Tongue (tissue), 2 donors: ENCODE measurements around the gene ZNF638. TPM values are rescaled to one million over a fixed set of nuclear protein-coding genes. Genes with fewer than 3 reads are reported as not detected.

Experiments used
- DNase-seq: peaks from one replicate; pipeline ENCODE4 v3.0.0-alpha.2; 2015
- total RNA-seq: library from RNA; depleted of rRNA; stranded (reverse); fragments of >200 nt; gene quantifications from one replicate; pipeline ENCODE4 v1.2.3, GENCODE V29; 2014

The ZNF638 gene
- total RNA-seq, 1 donor from 2014 or later: 264 TPM

DNA sequence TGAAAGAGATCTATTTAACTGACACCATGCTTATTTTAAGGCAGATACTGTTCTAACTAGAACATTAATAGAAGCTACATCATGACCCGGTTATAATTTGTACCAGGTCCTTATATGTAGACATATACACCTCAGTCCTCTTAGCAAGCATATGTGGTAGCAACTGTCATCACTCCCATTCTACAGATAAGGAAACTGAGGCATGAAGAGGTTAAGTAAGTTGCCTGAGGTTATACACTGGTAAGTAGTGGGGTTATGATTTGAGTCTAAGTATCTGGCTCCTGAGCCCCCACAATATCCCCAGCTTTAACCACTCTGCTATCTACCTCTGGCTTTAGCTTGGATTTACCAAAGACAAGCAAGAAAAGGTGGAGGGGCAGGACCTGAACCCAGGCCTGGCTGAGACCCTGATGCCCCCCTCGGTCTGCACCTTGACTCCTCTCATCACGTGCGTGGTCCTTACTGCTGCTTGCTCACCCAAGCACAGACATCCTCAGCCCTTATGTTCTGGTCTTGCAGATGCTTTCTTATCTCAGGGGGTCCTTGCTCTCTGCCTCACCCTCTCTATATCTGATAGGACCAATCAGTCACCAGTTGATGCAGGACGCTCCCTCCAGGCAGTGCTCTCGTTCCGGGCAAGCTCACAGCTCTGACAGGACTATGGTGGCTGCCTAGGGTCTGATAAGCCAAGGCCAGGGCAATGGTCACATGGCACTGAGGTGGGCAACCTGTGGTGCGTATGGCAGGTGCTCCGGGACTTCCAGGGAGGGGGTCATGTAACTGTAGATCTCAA, 125.7 kb downstream of the ZNF638 start:
- no peak for DNase-seq

DNA sequence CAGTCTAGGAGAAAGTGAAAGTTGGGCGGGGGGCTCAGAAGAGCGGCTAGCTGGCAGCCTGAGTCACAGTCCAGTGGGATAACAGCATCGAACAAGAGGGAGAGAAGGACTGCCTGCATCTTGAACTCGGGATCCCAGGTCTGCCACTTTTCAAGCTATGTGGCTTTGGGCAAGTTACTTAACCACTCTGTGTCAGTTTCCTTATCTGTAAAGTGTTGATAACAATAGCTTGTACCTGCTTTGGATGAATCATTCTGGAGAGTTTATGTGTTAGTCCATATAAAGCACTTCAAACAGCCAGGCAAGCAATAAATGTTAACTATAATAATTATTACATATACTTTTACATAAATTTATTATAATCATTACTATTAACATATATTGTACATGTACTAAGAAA, 126.3 kb downstream of the ZNF638 start:
- DNase-seq: no peak

DNA sequence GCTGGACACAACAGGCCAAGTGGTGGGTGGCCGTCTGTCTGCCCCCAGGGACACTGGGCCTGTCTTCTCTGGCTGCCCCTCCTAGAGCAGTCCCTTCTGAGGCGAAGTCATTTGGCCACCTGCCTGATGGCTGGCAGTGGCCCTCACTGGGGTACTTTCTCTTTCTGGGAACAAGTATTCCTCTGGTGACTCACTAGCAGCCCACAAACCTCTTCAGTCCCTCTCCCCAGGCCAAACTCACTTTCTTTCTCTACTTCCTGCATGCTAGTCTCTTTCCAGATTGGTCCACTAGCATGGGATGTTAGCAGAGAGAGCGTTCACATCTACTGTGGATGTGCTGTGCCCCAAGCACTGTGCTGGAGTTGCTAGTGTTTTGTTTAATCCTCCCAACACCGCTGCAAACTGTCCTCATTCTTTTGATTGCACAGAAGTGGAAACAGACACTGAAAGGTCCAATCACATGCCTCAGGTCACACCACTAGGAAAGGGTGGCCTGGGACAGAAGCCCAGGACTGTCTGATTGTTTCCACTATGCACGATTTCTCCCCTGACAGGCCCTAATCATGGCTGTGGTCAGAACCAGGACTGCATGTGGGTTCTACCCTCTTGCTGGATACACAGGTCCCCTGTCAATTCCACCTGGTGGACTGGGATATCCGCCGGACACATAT, 127.0 kb downstream of the ZNF638 start:
- DNase-seq: no peak

DNA sequence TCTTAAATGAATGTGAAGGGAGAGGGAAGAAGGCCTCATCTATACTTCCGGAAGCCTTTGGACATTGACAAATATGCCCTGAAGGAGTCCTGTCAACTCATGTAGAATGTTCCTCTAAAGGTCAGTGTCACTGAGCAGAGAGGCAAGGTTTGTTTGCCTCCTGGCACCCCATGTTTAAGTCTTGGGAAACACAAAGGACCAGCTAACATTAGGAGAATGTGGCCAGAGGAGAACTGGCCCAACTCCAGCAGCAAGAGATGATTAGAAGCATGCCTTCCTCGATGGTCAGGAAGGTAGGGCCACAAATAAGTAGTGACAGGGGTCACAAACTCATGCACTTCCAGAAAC, 127.5 kb downstream of the ZNF638 start:
- DNase-seq: no peak

DNA sequence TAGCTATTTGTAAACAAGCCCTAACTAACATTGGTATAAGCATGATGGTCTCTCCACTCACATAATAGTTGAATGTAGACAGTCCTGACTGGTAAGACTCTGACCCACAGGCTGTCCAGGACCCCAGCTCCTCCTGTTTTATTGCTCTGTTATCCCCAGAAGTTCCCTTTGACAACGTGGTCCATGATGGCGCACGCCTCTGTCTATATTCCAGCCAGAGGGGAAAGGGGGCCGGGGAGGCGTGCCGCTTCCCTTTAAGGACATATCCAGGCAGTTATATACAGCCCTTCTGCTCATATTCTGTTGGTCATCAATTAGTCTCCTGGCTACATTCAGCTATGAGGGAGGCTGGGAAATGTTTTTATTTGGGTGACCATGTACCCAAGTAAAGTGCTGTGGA, 128.5 kb downstream of the ZNF638 start:
- no peak for DNase-seq

DNA sequence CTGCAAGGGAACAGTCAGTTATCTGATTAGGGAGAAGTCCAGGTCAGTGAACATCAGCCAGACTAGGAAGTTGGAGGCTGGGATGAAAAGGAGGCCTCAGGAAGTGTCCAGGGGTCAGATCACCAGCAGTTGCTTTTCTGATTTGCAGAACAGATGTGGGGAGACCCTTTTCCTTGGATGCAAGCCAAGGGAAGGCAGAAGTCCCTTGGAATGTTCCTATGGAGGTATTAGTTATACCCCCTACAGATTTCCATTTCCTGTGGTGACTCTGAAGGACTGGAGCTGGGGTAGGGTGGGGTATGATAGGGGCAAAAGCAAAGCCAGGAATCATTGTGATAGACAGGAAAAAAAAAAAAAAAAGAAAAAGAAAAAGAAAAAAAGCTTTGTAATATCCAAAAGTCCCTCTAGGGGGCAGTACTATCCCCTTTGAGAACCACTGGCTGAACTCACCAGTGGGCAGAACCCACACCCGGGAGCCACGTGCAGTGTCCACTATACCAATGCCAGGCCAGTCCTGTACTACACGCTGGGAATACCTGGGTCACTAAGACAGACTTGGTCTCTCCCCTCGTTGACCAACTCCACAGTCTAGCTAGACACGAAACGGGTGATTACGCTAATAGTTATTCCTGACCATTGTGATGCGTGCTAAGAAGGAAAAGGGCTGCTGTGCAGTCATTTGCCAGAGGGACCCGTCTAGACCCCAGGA, 129.2 kb downstream of the ZNF638 start:
- peak; percentile 20 for DNase-seq

DNA sequence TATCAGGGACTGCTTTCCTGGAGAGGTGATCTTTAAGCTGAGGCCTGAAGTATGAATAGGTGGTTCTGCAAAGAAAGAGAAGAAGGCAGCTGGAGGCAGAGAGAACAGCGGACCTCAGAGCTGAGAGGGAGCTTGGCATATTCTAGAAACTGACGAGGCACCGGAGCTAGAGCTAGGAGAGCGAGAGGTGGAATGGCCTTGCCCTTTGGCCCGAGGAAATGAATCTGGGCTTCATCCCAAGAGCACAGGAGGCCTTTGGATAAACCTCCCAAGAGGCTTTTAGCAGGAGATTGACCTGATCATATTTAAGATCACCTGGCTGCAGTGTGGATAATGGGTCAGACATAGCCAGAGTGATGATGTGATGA, 129.7 kb downstream of the ZNF638 start:
- DNase-seq: no peak

DNA sequence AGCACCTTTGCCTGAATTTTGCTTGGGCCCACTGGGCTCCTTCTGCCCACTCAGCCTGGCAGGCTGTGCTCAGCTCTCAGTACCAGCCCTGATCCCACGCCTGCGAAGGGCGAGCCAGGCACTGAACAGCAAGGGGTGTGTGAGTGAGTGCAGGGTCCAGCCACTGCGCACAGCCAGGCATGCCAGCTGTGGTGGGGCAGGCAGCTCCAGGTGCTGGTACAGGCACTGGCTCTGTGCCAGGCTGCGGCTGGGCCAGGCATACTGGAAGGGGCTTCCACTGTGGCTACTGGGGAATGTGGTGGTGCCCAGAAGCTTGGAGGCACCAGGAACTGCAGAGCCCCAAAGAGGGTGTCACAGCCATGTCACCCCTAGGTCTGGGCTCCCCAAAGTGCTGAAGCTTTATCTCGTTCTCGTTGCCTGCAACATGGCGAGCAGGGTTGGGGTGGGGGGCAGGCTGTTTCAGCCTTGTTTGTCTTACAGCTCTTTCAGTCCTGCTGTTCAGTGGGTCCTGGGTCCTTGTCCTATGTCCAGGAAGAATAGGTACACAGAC, 130.5 kb downstream of the ZNF638 start:
- no peak for DNase-seq

DNA sequence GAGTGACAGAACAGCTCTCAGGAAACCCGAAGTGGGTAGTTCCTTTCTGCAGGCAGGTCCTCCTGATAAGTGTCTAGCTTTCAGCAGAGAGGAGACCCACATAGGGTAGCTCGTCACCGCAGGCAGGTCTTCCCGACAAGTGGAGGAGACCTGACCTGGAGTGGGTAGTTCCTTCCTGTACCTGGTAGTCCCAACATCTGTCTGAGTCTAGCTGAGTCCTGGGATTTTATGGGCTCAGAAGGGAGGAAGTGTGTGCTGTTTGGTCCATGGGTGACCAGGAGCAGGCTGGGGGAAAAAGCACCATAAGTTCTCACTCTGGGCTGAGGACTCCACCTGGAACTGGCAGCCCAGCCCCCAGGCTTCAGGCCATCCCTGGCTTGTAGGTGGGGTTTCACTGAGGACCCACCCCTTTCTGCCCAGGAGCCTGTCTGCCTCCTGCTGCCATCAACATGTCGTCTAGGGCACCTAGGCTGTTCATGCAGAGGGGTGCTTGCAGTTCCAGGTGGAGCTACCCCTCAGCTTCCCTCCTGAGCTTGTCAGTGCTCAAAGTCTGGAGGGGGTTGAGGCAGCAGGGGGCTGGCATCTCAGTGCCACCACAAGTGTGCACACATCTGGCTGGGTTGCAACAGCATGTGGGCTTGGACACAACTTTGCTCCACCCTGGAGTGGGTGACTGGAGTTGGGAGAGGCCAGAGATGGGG, 131.2 kb downstream of the ZNF638 start:
- DNase-seq: no peak

DNA sequence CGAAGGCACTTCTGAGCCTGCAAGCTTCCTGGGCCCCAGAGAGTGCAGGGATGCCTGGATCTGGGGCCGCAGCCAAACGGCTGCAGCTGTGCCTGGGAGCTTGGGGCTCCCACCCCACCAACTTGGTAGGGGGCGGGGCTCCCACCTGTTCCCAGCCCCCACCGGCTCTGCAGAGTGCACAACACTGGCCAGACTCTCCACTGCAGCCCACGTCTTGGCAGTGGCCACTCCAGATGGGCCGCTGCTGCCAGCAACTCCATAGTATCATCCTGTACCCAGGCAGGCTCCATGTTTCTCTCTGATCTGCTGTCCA, 131.7 kb downstream of the ZNF638 start:
- peak; percentile 77 for DNase-seq

DNA sequence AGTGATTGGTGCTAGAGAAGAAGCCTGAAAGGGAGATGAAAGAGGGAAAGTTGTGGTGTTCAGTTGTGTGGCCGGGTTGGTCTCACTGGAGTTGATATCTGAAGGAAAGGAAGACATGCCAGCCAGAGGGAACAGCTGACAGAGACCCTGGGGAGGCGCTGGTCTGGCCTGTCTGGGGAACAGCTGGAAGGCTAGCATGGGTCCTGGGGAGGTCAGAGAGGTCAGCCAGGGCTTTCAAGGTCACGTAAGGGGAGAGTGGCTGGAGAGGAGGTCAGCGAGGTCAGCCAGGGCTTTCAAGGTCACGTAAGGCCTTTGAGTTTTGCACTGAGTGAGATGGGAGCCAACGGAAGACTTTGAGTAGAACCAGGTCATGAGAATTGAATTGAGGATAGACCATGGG, 132.8 kb downstream of the ZNF638 start:
- DNase-seq: no peak

DNA sequence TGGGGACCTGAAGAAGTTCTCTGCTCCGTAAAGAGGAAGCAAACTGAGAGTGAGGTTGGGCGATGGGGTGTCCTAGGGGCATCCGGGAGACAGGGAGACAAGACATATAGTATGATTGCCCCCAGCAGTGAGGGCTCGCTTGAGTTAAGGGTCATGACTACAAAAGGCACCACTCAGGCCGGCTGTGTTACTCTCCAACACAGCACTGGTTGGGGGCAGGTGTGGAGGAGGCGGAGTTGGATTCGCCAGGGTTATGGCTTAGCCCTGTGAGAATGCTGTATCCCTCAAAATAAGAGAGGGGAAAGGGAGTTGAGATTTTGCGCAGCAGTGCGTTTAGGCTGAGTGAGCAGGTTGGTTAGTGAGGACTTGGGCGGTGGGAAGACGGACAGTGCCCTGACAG, 133.8 kb downstream of the ZNF638 start:
- no peak for DNase-seq

DNA sequence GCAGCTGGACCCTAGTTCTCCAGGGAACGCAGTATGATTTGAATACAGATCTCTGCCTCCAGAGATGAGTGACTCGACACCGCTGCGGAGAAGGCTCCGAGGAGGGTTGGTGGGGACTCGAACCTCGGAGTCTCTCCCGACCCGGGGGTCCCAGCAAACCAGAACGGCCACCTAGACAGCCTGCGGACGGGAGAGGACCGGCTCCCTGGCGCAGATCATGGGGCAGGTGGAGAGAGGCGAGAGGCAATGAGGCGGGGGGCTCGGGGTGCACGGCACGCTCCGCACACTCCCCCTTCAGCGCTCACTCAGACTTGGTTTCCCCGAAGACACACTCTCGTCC, 134.3 kb downstream of the ZNF638 start:
- DNase-seq: no peak

DNA sequence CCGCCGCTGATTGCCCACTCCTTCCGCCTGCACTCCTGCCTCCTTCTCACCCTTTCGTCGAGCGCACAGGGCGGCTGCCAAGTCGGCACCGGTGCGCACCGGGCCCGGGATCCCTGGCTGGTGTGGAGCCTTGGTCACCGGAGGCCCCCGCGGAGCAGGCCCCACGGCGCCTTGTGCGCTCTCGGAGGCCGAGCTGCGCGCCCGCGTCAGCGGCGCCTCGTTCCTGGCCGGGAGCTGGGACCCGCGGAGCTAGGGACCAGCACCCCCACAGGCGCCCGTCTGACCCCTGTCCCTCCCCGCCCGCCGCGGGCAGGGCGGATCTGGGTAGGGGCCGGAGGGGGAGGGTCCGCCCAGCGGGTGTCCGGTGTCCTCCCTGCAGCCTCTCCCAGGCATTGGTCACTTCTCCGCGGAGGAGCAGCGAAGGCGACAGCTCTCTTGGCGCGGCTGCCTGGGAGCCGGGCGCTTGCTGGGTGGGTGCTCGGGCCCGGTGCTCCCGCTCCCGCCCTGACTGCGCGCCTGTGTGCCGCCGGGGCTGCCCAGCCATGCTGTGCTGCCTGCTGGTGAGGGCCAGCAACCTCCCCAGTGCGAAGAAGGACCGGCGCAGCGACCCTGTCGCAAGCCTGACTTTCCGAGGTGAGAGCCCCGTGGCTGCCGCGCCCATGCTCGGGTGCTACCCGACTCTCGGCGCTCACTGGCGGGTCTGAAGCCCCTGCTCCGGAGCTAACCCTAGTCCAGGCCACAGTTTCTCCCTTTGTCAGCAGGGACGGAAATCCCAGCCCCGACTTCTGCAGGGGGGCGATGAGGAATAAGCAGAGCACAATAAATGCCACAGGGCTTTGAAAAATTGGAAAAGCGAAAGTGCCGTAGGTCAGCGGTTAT, 135.0 kb downstream of the ZNF638 start:
- peak; percentile 72 for DNase-seq

DNA sequence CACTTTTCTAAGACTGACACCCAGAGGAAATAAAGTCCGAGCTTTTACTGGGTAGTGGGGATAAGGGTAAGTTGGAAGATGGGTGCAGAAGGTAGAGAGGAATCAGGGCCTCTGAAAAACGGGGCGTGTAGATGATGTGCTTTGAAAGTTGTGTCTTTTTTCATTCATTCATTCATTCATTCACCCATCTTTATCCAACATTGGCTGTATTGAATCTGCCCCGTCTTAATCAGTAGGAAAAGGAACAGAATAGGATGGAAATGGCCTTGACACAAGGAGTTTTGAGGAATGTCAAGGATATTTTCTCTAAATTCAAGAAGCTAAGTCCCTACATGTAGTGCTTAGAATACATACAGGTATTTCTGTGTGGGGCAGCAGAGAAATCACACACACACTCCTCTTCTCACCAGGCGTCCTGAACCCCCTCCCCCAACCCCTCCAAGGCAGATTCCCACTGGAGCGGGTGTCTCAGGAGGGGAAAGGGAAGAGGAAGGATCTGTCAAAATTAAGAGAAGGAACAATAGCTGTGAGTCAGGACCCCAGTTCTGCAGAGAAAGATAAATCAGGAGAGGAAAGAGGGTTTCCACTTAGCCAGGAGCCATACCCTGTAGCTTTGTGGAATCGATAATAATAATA, 135.7 kb downstream of the ZNF638 start:
- no peak for DNase-seq

DNA sequence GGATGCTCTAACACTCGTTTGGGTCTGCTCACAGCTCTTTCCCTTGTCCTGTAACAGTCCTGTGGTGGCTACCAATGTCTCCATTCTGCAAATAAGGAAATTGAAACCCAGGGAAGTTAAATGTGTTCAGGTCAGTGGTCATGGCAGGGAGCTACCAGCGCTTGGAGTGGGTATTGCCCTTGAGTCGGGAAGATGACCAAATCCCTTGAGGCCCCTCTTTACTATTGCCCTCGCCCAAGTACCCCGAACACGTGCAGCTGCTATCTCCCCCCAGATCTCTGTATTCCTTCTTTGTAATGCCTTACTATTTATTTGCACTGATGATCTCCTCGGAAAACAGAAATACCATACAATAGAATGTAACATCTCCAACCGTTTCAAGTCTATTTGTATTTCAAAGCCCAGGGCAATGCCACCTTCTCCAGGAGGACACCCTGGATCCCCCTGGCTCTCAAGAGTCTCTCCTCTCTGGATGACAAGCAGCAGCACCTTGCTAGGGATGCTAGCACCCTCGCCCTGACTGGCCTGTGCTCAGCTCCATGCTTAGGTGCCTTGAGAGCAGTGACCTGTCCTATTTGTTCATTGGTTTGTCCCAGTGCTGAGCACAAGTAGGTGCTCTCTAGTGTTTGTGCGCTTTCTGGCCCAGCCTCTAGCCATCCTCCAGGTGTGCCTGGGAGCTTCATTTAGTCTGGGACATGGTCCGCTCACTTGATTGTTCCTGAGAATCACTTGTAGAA, 136.9 kb downstream of the ZNF638 start:
- DNase-seq: no peak

DNA sequence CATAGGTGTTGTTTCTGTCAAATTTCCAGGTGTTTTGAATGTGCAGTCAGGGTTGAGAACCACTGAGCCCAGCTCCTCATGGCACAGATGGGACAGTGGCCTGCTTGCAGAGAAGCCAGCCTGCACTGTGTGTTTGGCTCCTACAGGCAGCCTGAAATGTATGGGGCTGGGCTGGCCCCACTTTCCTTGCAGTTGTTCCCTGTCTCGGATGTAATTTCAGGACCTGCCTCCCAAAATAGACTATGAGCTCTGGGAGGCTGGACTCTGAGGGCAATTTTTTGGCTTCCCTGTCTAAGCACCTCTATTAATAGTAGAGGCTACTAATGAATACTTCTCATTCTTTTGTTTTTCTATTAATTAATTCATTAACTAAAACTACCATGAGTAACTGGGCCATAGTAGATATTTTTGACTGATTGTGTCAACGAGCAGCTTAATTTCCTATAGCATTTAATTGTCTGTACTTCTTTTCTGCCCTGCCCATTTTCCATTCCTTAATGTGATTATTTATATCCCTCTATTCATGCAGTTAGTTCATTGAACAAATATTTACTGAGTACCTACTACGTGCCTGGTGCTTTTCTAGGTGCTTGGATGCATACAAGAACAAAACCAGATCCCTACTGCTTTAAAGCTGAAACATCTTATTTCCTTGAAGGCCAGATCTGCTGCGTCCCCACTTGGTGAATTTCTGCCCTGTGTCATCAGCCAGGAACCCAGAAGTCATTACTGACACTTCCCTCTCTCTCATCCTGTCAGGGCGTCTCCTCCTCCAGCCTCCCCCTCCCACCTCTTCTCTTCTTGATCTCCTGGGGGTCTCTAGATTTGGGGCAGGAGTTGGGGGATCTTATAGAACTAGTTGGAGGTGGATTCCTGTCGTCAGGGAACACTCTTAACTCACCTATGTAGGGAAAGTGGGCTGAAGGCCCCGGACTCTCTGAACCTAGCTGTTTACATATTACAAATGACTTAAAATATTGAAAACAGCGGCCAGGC, 138.1 kb downstream of the ZNF638 start:
- DNase-seq: peak; percentile 84

DNA sequence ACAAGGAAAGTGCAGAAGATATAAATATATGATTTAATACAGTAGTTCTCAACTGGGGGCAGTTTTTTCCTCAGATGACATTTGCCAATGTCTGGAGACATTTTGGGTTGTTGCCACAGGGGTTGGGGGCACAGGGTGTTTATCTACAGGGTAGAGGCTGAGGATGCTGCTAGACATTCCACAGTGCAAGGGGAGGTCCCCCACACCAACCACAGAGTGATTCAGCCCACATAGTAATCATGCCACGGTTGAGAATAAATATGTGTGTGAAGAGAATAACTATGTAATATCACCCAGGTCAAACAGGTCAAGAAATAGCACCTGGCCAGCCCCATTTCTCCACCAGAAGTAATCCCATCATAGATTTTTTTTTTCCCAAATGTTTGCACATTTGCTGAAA, 139.7 kb downstream of the ZNF638 start:
- no peak for DNase-seq

DNA sequence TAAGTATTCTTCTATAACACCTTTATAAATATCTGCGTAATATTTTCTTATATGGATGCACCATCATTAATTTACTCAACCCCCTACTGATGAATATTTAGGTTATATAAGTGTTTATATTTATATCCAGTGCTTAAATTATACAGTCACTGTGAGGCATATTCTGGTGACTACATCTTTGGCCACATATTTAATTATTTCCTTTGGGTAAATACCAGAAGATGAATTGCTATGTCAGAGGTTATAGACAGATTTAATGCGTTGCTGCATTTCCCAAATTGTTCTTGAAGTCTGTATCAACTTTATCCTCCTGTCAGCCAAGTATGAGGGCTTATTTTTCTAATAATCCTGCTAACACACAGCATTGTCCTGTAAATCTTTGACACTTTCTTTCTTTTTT, 140.4 kb downstream of the ZNF638 start:
- DNase-seq: no peak
